ENCODE data around the gene PPAT. TPM values are rescaled to one million over a fixed set of nuclear protein-coding genes. Genes with fewer than 3 reads are reported as not detected.

Gene PPAT
- total RNA-seq, 1 donor from 2014 or later, result 14.0 TPM

DNA sequence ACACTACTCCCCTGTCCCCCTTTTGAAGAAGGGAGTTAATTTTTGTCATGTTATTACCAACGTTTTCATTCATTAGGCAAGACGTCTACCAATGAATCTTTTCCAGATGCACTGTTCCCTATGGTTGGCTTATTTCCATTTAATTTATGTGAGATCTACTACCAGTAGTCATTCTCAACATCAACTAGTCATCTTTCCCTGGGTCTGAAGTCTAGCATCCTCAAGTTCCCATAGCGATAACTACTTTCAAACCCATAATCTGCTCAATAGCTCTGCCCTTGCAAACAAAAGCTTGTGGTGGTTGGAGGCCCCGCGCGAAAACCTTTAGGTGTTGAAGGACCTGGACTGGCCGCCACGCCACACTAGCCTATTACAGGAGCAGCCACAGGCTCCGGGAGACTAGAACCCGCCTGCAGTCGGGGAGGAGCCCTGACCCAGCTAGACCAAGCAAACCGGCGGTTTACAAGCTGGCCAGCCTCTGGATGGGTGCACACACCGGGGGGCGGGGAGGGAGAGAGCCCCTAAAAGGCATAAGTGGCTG lies 746 bp downstream of the PPAT start:
- Mint-ChIP-seq H3K4me1 (ENCODE audit: unreplicated experiment) (peaks cover 27% of the 10 kb centered on the region), H3K36me3 (ENCODE audit: unreplicated experiment) (peaks cover 6% of the 10 kb centered on the region)

DNA sequence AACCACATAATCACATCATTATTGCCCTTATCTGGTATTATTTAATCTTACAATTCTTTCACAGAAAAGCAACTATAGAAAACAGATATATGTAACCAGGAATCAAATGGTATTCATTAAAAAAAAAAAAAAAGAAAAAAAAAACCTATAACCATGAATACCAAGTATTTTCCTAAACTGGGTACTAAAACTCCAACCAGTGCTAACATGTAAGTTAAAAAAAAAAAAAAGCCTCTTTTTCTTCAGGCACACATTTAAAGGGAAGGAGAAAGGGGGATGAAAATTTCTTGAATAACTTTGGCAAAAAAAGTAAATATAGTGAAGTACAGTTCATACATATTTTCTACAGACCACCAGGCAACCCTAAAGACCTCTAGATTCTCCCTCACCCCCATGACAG lies 2.1 kb downstream of the PPAT start:
- Mint-ChIP-seq H3K4me1 (ENCODE audit: unreplicated experiment) (peaks cover 22% of the 10 kb centered on the region), H3K9me3 (ENCODE audit: unreplicated experiment) (no peaks in the 10 kb centered on the region), H3K36me3 (ENCODE audit: unreplicated experiment) (peaks cover 3% of the 10 kb centered on the region), H3K27ac (ENCODE audit: unreplicated experiment) (peak overlapping the region; percentile 92), H3K4me3 (ENCODE audit: unreplicated experiment) (peak overlapping the region; percentile 98), H3K27me3 (ENCODE audit: unreplicated experiment) (no peaks in the 10 kb centered on the region)
- DNase-seq (ENCODE audit: extremely low spot score, unreplicated experiment), result no peak
- no peak for TF ChIP-seq CTCF (IDR thresholded peaks at IDR 0.05)

More for the DNA sequence above, 746 bp downstream of the PPAT start:
- peak; percentile 85 for DNase-seq (ENCODE audit: extremely low spot score, unreplicated experiment)
- no peaks in the 10 kb centered on the region for H3K27me3 Mint-ChIP-seq (ENCODE audit: unreplicated experiment)
- H3K4me3 Mint-ChIP-seq (ENCODE audit: unreplicated experiment), result peak overlapping the region; percentile 98
- no peaks in the 10 kb centered on the region for H3K9me3 Mint-ChIP-seq (ENCODE audit: unreplicated experiment)
- no peak for TF ChIP-seq CTCF (IDR thresholded peaks at IDR 0.05)
- H3K27ac Mint-ChIP-seq (ENCODE audit: unreplicated experiment), result peak overlapping the region; percentile 92

DNA sequence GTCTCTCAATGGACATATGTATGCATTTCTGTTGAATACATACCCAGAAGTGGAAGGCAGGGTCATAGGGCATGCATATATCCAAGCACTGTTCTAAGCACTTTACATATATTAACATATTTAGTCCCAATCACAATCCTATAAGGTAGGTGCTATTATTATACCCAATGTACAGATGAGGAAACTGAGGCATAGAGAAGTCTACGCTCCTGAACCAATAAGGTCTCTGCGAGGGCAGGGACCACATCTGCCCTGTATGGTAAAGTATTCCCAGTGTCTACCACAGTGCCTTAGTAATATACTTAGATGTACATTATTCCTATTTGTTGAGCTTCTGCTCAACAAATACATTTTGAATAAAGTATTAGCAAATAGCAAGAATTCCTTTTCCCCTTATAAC lies 5.2 kb downstream of the PPAT start:
- H3K27me3 Mint-ChIP-seq (ENCODE audit: unreplicated experiment), result no peaks in the 10 kb centered on the region
- peaks cover 15% of the 10 kb centered on the region for H3K4me1 Mint-ChIP-seq (ENCODE audit: unreplicated experiment)
- TF ChIP-seq CTCF (IDR thresholded peaks at IDR 0.05), result no peak
- DNase-seq (ENCODE audit: extremely low spot score, unreplicated experiment), result no peak
- peaks cover 4% of the 10 kb centered on the region for H3K9me3 Mint-ChIP-seq (ENCODE audit: unreplicated experiment)
- H3K27ac Mint-ChIP-seq (ENCODE audit: unreplicated experiment), result no peak overlapping the region
- H3K36me3 Mint-ChIP-seq (ENCODE audit: unreplicated experiment), result peaks cover 5% of the 10 kb centered on the region
- H3K4me3 Mint-ChIP-seq (ENCODE audit: unreplicated experiment), result no peak overlapping the region

DNA sequence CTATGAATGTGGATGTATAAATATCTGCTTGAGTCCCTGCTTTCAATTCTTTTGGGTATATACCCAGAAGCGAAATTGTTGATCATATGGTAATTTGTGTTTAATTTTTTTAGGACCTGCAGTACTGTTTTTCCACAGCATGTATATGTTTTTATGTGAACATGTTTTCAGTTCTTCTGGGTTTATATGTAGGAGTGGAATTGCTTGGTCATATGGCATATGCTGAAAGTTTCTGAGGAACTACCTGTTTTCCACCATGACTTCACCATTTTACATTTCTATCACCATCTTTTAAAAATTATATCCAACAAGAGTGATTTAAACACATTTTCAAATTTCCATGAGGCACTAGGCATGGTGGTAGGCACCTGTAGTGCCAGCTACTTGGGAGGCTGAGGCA lies 8.2 kb downstream of the PPAT start:
- Mint-ChIP-seq H3K27me3 (ENCODE audit: unreplicated experiment) (no peaks in the 10 kb centered on the region), H3K4me3 (ENCODE audit: unreplicated experiment) (no peak overlapping the region), H3K9me3 (ENCODE audit: unreplicated experiment) (peaks cover 4% of the 10 kb centered on the region), H3K27ac (ENCODE audit: unreplicated experiment) (no peak overlapping the region), H3K36me3 (ENCODE audit: unreplicated experiment) (peaks cover 5% of the 10 kb centered on the region), H3K4me1 (ENCODE audit: unreplicated experiment) (no peaks in the 10 kb centered on the region)
- no peak for TF ChIP-seq CTCF (IDR thresholded peaks at IDR 0.05)
- no peak for DNase-seq (ENCODE audit: extremely low spot score, unreplicated experiment)

- Mint-ChIP-seq H3K4me3 (ENCODE audit: unreplicated experiment) (no peak overlapping the region), H3K27ac (ENCODE audit: unreplicated experiment) (no peak overlapping the region), H3K4me1 (ENCODE audit: unreplicated experiment) (no peaks in the 10 kb centered on the region), H3K9me3 (ENCODE audit: unreplicated experiment) (peaks cover 4% of the 10 kb centered on the region), H3K36me3 (ENCODE audit: unreplicated experiment) (peaks cover 3% of the 10 kb centered on the region), H3K27me3 (ENCODE audit: unreplicated experiment) (no peaks in the 10 kb centered on the region)
- no peak for TF ChIP-seq CTCF (IDR thresholded peaks at IDR 0.05)
- DNase-seq (ENCODE audit: extremely low spot score, unreplicated experiment), result no peak
These were observed 9.1 kb downstream of the PPAT start for GRCh38 chr4:56426273-56426672.
